Measurements from ENCODE around the gene INO80E.

The INO80E gene

DNA sequence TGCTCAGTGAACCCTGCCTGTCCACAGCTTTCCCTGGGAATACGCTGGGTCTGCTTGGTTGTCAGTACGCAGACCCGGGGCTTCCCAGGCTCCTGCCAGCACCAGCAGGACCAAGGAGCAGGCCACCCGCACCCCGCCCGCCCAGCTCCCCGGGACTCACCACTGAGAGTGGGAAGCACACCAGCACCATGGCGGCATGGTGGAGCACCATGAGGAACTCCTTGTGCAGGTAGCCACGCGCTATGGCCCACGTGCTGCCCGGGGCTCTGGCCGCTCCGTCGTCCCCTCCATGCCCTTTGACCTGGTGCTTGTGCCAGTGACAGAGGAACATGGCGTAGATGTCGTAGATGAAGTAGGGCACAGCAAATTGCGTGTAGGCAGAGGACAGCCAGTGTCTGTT, 30.4 kb downstream of the INO80E start:
- TF ChIP-seq, protein P1, sequence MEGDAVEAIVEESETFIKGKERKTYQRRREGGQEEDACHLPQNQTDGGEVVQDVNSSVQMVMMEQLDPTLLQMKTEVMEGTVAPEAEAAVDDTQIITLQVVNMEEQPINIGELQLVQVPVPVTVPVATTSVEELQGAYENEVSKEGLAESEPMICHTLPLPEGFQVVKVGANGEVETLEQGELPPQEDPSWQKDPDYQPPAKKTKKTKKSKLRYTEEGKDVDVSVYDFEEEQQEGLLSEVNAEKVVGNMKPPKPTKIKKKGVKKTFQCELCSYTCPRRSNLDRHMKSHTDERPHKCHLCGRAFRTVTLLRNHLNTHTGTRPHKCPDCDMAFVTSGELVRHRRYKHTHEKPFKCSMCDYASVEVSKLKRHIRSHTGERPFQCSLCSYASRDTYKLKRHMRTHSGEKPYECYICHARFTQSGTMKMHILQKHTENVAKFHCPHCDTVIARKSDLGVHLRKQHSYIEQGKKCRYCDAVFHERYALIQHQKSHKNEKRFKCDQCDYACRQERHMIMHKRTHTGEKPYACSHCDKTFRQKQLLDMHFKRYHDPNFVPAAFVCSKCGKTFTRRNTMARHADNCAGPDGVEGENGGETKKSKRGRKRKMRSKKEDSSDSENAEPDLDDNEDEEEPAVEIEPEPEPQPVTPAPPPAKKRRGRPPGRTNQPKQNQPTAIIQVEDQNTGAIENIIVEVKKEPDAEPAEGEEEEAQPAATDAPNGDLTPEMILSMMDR (IDR thresholded peaks at IDR 0.05): no peak

DNA sequence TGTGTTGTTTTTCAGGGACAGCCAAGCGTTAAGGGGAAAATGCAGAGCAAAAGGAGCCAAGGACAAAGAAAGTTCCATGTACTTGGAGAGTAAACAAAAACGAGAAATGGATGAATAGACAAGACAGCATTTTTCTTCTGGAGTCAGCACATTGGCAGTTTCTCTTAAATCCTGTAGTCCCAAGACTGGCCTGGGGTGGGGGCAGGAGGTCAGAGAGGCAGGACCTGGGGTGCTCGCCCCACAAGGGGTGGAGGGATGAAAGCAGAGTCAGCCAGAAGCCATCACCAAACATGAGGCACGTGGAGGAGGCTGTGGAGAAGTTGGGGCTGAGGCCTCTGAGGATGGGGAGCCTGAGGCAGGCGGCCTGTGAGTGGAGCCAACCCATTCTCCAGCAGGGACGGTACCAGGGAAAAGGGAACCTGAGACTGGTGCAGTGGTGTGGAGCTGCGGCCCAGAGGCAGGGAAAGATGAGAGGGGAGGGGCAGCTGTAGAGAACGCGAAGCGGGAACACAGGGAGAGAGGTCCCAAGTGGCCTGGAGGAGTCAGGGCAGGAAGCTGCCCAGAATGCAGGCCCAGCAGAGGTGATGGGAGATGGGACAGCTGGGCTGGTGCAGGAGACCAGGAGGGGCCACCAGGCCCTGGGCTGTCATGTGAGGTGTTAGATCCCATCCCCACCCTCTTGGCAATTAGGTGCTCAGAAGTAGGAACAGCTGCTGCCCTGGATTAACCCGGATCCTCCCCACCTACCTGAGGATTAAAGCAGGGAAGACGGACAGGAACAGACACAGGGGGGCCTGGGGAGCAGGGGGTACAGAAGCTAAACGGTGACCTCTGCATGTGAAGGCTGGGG, 31.8 kb downstream of the INO80E start:
- TF ChIP-seq, protein P1 (IDR thresholded peaks at IDR 0.05): no peak

DNA sequence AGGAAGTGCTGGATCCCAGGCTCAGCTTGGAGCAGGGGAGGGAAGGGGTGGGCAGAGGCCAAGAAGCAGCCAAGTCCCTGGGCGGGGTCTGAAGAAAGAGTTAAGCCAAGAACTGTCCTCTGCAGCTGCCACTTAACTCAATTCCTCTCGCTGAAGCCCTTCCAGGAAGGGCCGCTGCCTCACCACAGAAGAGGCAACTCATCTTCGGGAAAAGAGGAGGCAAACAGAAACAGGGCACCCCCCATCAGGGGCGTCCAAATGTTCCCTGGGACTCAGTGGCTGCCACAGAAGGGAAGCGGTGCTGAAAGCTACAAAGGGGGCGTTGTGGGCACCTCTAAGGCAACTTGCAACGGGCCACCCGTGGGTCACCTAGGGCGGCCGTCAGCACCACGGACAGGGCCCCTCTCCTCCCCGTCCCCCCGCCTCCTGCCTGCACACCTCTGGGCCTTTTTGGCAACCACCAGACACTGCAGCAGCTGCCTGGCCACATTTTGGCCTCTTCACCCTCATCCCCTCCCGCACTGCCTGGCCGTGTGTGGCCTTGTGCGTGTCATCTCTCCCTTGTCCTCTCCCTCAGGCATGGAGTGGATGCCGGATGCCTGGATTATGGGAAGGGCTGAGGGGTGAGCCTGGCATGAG, 32.5 kb downstream of the INO80E start:
- TF ChIP-seq, protein P1 (IDR thresholded peaks at IDR 0.05): no peak

DNA sequence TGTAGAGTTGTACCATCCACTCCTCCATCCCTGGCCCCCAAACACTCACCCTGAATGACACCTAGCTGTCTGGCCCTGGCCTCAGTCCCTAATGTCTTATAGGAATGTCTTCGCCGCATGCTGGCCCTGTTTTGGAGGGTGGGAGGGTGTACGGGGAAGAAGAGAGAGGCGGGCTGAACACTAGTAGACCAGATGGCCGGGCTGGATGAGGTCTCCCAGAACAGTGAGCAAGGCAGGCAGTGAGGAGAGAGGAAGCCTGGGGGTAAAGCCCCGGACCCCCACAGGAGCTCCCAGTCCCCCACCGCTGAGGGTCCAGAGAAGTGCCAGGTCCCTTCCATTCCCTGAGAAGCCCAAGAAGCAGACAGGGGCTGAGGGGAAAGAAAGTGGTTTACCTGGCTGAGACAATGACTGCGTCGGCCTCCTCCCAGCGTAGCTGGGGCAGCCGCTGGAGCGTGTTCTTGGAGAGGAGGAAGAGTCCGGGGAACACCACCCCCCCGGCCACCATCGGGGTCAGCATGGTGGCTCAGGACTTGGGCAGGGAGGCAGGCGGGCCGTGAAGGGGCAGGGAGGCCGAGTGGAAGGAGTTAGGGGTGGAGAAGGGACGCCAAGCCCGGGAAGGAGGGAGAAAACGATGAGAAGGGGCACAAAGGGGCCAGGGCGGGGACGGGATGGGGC, 34.1 kb downstream of the INO80E start:
- TF ChIP-seq, protein P1 (IDR thresholded peaks at IDR 0.05): no peak

DNA sequence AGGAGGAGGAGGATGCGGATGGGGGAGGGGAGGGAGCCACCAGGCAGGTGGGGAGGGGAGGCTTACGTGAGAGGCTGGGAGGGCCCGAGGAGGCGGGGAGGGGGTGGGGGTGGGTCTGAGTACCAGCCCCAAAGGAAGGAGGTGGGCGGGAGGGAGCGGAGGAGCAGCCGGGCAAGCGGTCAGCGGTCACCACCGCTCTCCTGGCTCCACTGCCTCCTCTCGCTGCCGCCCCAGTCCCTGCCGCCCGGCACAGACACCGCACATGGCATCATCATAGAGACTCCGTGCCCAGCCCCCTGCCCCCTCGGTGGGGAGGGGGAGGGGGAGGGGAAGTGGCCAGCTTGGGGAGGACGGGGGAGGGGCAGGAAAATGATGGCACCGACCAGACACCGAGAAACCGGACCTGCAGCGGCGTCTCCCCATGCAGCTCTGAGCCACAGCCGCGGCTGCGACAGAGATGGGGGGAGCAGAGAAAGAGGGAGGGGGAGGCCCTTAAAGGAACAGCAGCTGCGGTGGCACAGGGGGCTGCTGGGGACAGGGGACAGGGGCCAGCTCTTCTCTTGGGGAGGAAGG, 34.9 kb downstream of the INO80E start, which contains the start of gene TLCD3B:
TLCD3B (minus strand) TSS at position 431 of the 573 bp plus-strand sequence. CDS start 744 bp downstream, outside the sequence.
- TF ChIP-seq, protein P1 (IDR thresholded peaks at IDR 0.05): no peak

DNA sequence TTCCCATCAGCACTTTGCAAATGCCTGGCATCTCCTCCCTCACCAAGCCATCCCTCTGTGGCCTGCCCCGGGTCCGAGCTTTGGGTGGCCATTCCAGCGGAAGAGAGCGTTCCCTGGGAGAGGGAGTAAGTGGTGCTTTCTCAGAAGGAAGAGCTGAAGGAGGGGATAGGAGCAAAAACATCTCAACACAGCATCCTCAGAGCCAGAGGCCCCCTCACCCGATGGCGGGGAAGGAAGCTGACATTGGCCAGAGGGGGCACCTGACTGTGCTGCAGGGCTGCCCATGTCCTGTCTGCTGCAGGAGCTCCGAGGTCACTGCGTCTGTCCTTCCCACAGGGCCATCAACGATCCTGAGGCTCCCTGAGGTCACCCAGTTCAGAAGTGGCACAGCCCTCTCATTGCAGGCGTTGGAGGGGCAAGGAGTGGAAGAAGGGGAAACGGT, 35.5 kb downstream of the INO80E start:
- TF ChIP-seq, protein P1 (IDR thresholded peaks at IDR 0.05): no peak
